Mesodermal cell (in vitro differentiated cells): ENCODE measurements around the gene SORCS3.

Experiments used
- H3K27ac ChIP-seq: 2 replicates; pipeline ENCODE4 v1.7.0; 2013; ENCODE audit warnings: mild to moderate bottlenecking, low read depth, low read length, moderate library complexity; ENCODE audit not compliant: severe bottlenecking
- H3K36me3 ChIP-seq: 2 replicates; pipeline ENCODE4 v1.7.1; 2013; ENCODE audit warnings: mild to moderate bottlenecking, low read length, moderate library complexity; ENCODE audit not compliant: control insufficient read depth, insufficient read depth
- H3K4me1 ChIP-seq: one replicate; pipeline ENCODE4 v1.7.1; 2013; ENCODE audit warnings: mild to moderate bottlenecking, low read length; ENCODE audit not compliant: insufficient read depth, control insufficient read depth, poor library complexity, severe bottlenecking
- H3K4me3 ChIP-seq: 2 replicates; pipeline ENCODE4 v1.7.0; 2013; ENCODE audit warnings: low read length, control low read depth, mild to moderate bottlenecking; ENCODE audit not compliant: insufficient read depth, poor library complexity, severe bottlenecking; ENCODE audit errors: extremely low read depth
- H3K9me3 ChIP-seq: 2 replicates; pipeline ENCODE4 v1.7.1; 2013; ENCODE audit warnings: mild to moderate bottlenecking, low read length, moderate library complexity; ENCODE audit not compliant: control insufficient read depth
- whole genome bisulfite sequencing, 2 experiments: methylation state at CpG; one replicate each; pipeline ENCODE4 v1.1.5; 2013; ENCODE audit warnings: missing lambda C conversion rate in 2 of 2; ENCODE audit not compliant: insufficient coverage in 2 of 2; 5-methylcytosine and 5-hydroxymethylcytosine counted together

Gene SORCS3

GRCh38 chr10:104835422-104835821, 194.3 kb downstream of the SORCS3 start:
- H3K9me3 ChIP-seq: no peaks in the 10 kb centered on the region
- H3K36me3 ChIP-seq: no peaks in the 10 kb centered on the region
- 78% methylated on average over 1 of the region's 2 CpGs; no CpG with 5 or more reads in 1 of the 2 experiments for WGBS, 2 experiments
- H3K4me1 ChIP-seq: no peaks in the 10 kb centered on the region
- no peak overlapping the region for H3K4me3 ChIP-seq
- H3K27ac ChIP-seq: no peak overlapping the region

DNA sequence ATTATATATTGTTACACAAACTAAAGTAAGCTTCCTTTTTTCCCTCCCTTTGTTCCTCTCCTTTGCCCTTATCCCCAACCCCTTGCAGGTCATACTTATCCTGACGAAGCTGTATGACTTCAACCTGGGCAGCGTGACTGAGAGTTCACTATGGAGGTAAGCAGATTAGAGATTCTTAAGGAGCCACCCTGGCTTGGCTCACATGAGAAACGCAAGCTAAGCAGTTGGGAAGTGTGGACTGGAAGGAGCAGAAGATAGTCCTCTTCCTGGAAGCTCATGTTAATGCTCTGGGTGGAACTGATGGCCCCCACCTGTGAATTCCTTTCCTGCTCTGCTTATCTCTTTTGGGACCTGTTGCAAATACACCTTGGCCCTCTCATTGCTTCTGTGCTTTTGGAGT, 201.6 kb downstream of the SORCS3 start:
- no peak overlapping the region for H3K27ac ChIP-seq
- no peaks in the 10 kb centered on the region for H3K4me1 ChIP-seq
- H3K36me3 ChIP-seq: no peaks in the 10 kb centered on the region
- no peaks in the 10 kb centered on the region for H3K9me3 ChIP-seq
- H3K4me3 ChIP-seq: no peak overlapping the region
- 68 to 84% methylated on average over 2 to 3 of the region's 3 CpGs for WGBS, 2 experiments

DNA sequence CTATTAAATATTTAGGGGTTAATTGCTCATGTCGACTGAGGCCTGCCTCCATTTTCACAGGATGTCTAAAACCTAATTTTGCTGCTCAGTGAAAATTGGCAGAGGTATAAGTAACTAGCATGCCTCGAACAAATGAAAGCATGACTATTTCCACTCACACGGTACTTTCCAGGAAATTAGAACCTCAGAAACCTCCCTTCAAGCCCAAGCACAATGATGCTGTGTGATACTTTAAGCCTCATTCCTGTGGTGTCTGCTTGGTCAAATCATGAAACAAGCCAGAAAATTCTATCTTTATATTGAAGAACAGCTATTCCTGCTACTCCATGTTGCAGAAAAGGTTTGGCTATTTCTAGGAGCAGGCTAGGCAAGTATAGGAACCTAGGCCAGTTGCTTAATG, 203.0 kb downstream of the SORCS3 start:
- Histone ChIP-seq H3K36me3 (no peaks in the 10 kb centered on the region), H3K4me1 (no peaks in the 10 kb centered on the region), H3K27ac (no peak overlapping the region), H3K4me3 (no peak overlapping the region), H3K9me3 (no peaks in the 10 kb centered on the region)
- 67 to 100% methylated on average over 1 to 3 of the region's 3 CpGs for WGBS, 2 experiments

DNA sequence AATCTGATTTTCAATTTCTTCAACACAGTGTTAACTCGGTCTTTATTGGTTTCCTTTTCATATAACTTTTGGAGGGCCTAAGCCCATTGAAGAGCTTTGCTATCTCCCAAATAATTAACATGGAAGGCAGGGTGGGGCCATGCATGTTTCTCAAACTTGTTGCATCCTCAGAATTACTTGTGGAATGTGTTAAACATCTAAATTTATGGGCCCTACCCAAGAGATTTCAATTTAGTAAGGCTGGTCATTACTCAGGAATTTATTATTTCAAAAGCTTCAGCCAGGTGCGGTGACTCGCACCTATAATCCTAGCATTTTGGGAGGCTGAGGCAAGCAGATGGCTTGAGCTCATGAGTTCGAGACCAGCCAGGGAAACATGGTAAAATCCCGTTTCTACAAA, 208.9 kb downstream of the SORCS3 start:
- no peaks in the 10 kb centered on the region for H3K4me1 ChIP-seq
- H3K4me3 ChIP-seq: no peak overlapping the region
- no peaks in the 10 kb centered on the region for H3K36me3 ChIP-seq
- H3K9me3 ChIP-seq: no peaks in the 10 kb centered on the region
- 78 to 96% methylated on average over 5 of the region's 5 CpGs for WGBS, 2 experiments
- no peak overlapping the region for H3K27ac ChIP-seq

- H3K27ac ChIP-seq: no peak overlapping the region
- no peaks in the 10 kb centered on the region for H3K9me3 ChIP-seq
- no peaks in the 10 kb centered on the region for H3K4me1 ChIP-seq
- H3K4me3 ChIP-seq: no peak overlapping the region
- 82 to 88% methylated on average over 3 to 4 of the region's 6 CpGs for WGBS, 2 experiments
- H3K36me3 ChIP-seq: no peaks in the 10 kb centered on the region
Observed at GRCh38 chr10:104867966-104868598, 227.0 kb downstream of the SORCS3 start.

GRCh38 chr10:104872691-104873090, 231.6 kb downstream of the SORCS3 start:
- no peak overlapping the region for H3K4me3 ChIP-seq
- no CpG with 5 or more reads among the region's 2 CpGs for WGBS, 2 experiments
- H3K36me3 ChIP-seq: no peaks in the 10 kb centered on the region
- no peaks in the 10 kb centered on the region for H3K9me3 ChIP-seq
- H3K4me1 ChIP-seq: no peaks in the 10 kb centered on the region
- no peak overlapping the region for H3K27ac ChIP-seq

GRCh38 chr10:104873161-104873560, 232.1 kb downstream of the SORCS3 start:
- Histone ChIP-seq H3K36me3 (no peaks in the 10 kb centered on the region), H3K27ac (no peak overlapping the region), H3K4me3 (no peak overlapping the region), H3K4me1 (no peaks in the 10 kb centered on the region), H3K9me3 (no peaks in the 10 kb centered on the region)

DNA sequence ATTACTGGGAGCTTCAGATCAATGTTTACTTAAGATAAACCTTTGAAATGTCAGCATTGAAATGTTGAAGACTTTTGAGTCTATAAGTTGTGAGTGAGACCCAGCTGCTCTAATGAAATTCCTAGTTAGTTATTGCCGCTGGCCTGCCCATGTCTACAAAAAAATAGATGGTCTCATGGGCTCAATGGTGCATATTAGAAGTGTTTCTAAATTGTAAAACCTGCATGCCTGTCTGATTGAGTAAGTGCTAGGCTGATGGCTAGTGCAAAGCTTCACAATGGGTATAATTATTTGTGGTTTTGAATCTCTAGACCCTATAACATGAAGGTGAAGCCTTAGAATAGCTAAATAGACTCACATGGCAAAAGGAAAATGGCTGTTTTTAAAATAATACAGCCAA, 234.5 kb downstream of the SORCS3 start:
- Histone ChIP-seq H3K36me3 (no peaks in the 10 kb centered on the region), H3K9me3 (no peaks in the 10 kb centered on the region), H3K4me3 (no peak overlapping the region), H3K27ac (no peak overlapping the region), H3K4me1 (no peaks in the 10 kb centered on the region)
- 80% methylated on average over 1 of the region's 1 CpG; no CpG with 5 or more reads in 1 of the 2 experiments for WGBS, 2 experiments

DNA sequence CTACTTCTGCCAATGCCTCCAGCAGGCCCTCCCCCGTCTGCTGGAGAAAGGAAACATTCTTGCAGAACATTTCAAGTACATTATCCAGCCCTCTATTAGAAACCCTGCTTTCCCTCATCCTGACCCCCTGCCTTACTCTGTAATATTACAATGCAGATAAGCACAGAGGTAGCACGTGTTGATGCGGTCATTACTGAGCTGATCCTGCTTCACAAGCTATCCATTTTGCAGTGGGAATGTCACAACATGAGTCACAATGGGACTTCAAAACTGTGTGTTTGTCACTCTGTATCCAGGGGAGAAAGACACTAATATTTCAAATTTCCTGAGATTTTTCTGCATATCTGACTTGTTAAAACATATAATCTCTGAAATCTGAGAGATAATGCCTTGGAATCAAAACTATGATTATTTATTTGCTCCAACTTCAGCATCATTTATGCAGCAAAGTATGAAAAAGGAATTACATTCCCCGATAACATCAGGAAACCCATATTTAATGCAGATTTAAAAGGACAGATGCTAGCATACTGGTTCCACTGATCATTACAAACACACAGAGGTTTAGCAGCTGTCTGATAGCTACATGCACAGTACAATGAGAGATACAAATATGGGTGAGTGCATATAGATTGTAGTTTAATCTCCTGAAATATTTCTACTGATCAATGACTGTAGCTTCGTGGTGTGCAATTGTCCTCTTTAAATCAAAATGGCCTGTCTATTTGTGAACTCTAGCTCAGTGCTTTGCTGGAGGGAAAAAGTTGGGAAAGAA, 239.7 kb downstream of the SORCS3 start:
- H3K9me3 ChIP-seq: no peaks in the 10 kb centered on the region
- H3K4me1 ChIP-seq: peaks cover 9% of the 10 kb centered on the region
- no peak overlapping the region for H3K4me3 ChIP-seq
- H3K27ac ChIP-seq: no peak overlapping the region
- 60 to 81% methylated on average over 2 to 3 of the region's 5 CpGs for WGBS, 2 experiments
- no peaks in the 10 kb centered on the region for H3K36me3 ChIP-seq

- no peak overlapping the region for H3K27ac ChIP-seq
- H3K4me1 ChIP-seq: peaks cover 9% of the 10 kb centered on the region
- WGBS, 2 experiments: 83% methylated on average over 1 of the region's 1 CpG; no CpG with 5 or more reads in 1 of the 2 experiments
- H3K4me3 ChIP-seq: no peak overlapping the region
- H3K9me3 ChIP-seq: no peaks in the 10 kb centered on the region
- H3K36me3 ChIP-seq: no peaks in the 10 kb centered on the region
Observed at GRCh38 chr10:104881740-104882139, 240.7 kb downstream of the SORCS3 start.
